SKM-1 (cell line): Measurements from ENCODE around the gene HFM1.
"Not testable (repeated sequence)": the region's sequence is repeated elsewhere in the genome, so short reads cannot be mapped to it uniquely, and the experiment has no call there.

ENCODE experiments used
- DNase-seq: peaks from one replicate; lab custom pipeline; 2025; ENCODE audit not compliant: unreplicated experiment; lab: John Stamatoyannopoulos, UW

Gene HFM1

DNA sequence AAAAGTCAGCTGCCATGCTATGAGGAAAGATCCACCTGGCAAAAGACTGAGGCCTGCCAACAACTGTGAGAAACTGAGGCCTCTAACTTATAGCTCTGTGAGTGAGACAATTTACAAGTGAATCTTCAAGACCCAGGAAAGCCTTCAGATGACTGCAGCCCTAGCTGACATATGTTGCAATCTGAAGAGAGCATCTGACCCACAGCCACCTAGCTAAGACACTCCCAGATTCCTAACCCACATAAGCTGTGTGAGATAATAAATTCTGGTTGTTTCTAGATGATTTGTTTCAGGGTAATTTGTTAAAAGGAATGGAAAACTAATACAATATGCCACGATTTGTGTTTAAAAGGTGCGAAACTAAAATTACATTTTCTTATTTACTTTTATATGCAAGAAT, 55.1 kb downstream of the HFM1 start:
- DNase-seq = no peak

DNA sequence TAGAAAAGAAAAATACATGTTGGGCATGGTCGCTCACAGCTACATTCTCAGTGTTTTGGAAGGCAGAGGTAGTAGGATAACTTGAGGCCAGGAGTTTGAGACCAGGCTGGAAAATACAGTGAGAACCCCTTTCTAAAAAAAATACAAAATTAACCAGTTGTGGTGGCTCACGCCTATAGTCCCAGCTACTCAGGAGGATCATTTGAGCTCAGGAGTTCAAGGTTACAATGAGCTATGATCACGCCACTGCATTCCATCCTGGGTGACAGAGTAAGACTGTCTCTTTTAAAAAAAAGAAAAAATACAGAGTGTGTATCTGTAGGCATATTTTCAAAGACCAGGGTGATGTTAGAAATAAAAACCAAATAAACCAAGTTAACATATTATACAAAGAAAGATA, 57.8 kb downstream of the HFM1 start:
- no peak for DNase-seq

DNA sequence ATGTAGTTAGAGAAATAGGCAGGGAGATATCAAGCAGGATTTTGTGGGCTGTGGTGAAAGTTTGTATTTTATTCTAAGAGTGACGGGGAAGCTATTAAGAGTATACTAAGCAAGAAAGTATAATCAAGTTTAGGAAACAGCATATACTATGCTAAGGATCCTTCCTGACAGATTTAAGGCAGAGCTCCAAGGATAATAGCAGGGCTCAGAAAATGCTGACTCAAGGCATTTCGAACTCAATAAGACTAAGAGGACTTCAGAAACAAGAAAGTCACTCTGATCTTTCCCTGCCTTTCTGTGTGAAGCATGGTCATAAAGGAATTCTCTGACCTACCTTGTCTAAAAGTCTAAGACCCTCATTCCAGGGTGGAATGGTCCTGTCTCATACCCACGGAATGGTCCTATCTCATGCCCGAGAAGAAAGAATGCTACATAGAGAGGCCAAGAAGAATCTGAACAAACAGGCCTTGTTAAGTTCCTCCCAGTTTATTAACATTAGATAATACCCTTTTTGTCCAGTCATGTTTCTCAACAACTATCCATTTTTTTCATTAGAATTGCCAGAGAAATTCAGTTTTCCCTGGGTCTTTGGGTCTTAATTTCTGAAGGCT, 59.1 kb downstream of the HFM1 start:
- no peak for DNase-seq

DNA sequence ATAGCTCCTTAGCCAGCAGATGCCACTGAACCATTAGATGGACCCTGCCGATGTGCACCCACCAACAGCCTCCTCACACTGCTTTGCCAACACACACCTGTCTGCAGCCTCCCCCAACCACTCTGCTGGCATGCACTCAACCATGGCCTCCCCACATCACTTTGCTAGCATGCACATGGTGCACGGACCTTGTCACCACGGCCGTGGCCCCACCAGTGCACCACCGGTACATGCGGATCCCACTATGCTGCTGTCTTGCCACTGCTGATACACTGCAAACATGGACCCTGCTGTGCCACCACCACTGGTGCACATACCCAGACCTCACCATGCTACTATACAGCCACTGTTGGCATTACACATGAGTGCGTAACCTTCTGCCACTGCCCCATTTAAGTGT, 66.1 kb downstream of the HFM1 start:
- DNase-seq = no peak

DNA sequence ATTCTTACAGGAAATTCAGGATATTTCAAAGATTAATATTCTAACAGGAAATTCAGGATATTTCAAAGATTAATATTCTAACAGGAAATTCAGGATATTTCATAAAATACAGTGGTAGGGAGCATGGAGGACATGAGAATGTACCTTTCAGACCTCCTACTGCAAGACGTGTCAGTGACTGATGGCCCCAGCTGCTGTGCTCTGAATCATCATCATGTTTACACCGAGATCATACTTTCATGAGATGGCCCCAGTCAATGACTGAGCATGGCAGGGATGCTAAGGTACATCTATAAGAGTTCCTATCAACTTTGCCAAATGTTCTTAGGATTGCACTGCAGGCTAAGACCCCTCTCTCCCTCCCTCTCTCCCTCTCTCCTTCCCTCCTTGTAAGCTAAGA, 69.0 kb downstream of the HFM1 start:
- DNase-seq = no peak

DNA sequence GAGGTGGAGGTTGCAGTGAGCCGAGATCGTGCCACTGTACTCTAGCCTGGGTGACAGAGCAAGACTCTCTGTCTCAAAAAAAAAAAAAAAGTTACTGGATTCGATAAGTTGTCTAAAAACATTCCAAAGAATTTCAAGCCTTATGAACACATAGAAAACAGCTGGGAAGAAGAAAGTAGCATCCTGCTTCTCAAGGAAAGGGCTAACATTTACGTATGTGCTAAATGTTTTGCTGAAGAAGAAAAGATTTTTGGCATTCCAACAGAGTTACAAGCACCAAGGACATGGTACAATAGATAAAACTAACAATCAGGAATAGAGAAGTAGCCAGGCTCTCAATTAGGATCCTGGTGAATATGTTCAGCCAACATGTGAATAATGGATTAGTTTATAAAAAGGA, 69.8 kb downstream of the HFM1 start:
- DNase-seq = no peak

DNA sequence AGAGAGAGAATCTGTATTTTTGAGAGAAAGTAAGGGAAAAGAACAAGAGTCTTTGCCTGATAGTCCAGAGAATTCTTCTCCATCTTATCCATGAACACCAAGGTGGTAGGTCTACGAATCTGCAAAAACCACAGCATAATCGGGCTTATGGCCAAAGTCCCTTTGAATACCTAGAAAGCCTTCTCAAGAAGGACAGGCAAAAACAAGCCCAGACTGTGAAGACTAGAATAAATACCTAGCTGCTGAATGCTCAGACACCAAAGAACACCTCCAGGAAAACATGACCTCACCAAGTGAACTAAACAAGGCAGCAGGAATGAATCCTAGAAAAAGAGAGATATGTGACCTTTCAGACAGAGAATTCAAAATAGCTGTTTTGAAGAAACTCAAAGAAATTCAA, 79.2 kb downstream of the HFM1 start:
- no peak for DNase-seq

DNA sequence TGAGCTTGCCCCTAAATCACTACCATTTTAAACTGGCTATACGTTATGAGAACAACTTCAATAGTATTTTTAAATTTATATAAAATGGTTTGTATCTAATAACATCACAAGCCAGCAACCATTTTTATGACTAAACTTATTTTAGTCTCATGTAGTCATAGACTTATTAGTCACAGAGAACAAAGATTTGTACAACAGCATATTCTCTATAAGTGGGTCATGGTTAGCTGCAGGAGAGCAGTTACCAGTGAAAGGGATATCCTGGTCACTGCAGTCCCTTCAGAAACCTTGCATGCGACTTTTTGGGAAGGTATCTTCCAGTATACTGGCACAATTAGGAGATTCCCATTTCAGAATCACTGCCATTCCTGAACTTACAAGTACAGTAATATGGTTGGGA, 90.0 kb downstream of the HFM1 start:
- no peak for DNase-seq

DNA sequence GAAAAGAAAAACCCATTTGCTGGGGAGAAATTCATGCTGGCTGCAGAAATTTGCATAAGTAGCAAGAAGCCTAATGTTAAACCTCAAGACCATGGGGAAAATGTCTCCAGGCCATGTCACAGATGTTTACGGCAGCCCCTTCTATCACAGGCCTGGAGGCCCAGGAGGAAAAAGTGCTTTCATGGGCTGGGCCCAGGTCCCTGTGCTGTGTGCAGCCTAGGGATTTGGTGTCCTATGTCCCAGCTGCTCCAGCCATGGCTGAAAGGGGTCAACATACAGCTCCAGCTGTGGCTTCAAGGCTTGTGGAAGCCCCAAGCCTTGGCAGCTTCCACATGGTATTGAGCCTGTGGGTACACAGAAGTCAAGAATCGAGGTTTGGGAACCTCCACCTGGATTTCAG, 93.0 kb downstream of the HFM1 start:
- no peak for DNase-seq

DNA sequence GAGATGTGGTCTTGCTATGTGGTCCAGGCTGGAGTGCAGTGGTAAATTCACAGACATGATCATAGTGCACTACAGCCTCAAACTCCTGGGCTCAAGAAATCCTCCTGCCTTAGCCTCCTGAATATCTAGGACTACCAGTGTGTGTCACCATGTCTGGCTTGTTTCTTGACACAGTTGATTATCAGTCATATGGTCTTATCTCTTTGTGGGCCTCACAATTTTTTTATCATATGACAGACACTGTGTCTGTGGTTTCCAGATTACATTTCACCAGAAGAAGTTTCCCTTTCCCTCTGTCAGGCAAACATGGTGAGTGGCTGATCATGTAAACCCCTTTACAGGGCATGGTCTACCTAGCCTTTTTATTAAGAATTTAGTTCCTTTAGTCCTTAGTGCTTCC, 96.1 kb downstream of the HFM1 start:
- no peak for DNase-seq

DNA sequence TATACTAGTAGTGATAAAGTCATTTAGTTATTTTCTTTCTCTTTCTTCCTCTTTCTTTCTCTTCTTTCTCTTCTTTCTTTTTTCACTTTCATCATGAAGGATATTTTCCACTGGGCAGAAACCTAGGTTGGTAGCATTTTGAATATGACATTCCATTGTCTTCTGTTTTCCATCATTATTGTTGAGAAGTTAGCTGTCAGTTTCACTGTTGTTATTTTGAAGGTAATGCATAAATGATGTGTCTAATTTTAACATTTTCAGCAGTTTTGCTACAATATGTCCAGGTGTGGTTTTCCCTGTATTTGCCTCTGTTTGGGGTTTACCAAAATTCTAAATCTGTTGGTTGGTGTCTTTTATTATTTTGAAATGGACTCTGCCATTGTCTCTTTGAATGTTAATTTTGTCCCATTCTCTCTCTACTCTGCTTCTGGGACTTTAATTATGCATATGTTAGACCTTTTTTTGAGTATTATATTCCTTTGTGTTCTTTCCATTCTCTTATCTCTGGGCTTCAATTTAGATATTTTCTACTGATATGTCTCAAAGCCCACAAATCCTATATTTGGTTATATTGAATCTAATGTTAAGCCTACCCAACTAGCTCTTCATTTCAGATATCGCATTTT, 96.7 kb downstream of the HFM1 start:
- DNase-seq = no peak

DNA sequence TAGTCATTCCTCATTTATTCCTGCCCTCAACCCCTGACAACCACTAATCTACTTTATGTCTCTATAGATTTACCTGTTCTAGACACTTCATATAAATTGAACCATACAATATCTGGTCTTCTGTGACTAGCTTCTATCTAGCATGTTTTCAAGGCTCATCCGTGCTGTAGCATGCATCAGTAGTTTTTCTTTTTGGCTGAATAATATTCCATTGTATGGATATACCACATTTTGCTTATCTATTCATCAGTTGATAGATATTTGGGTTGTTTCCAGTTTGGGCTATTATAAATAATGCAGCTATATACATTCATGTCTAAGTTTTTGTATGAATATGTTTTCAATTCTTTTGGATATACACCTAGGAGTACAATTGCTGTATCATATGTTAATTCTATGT, 101.5 kb downstream of the HFM1 start:
- no peak for DNase-seq

DNA sequence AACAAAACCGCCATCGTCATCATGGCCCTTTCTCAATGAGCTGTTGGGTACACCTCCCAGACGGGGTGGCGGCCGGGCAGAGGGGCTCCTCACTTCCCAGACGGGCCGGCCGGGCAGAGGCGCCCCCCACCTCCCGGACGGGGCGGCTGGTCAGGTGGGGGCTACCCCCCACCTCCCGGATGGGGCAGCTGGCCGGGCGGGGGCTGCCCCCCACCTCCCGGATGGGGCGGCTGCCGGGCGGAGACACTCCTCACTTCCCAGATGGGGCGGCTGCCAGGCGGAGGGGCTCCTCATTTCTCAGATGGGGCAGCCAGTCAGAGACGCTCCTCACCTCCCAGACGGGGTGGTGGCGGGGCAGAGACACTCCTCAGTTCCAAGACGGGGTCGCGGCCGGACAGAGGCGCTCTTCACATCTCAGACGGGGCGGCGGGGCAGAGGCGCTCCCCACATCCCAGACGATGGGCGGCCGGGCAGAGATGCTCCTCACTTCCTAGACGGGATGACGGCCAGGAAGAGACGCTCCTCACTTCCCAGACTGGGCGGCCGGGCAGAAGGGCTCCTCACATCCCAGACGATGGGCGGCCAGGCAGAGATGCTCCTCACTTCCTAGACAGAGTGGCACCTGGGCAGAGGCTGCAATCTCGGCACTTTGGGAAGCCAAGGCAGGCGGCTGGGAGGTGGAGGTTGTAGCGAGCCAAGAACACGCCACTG, 115.6 kb downstream of the HFM1 start:
- DNase-seq = not testable (repeated sequence)

DNA sequence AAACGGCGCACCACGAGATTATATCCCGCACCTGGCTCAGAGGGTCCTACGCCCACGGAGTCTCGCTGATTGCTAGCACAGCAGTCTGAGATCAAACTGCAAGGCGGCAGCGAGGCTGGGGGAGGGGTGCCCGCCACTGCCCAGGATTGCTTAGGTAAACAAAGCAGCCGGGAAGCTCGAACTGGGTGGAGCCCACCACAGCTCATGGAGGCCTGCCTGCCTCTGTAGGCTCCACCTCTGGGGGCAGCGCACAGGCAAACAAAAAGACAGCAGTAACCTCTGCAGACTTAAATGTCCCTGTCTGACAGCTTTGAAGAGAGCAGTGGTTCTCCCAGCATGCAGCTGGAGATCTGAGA, 117.7 kb downstream of the HFM1 start:
- not testable (repeated sequence) for DNase-seq

DNA sequence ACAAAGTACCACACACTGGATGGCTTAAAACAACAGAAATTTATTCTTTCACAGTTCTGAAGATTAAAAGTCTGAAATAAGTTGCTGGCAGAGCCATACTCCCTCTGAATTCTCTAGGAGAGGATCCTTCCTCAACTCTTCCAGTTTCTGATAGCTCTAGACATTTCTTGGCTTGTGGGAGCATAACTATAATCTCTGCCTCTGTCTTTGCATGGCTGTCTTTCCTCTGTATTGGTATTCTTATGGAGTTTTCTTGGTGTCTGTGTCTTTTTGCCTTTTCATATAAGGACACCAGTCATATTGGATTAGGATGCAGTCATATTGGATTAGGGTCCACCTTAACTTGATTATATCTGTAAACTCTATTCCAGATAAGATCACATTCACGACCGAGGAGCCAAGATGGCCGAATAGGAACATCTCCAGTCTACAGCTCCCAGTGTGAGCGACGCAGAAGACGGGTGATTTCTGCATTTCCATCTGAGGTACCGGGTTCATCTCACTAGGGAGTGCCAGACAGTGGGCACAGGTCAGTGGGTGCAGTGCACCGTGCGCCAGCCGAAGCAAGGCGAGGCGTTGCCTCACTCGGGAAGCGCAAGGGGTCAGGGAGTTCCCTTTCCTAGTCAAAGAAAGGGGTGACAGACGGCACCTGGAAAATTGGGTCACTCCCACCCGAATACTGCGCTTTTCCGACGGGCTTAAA, 118.2 kb downstream of the HFM1 start:
- not testable (repeated sequence) for DNase-seq

DNA sequence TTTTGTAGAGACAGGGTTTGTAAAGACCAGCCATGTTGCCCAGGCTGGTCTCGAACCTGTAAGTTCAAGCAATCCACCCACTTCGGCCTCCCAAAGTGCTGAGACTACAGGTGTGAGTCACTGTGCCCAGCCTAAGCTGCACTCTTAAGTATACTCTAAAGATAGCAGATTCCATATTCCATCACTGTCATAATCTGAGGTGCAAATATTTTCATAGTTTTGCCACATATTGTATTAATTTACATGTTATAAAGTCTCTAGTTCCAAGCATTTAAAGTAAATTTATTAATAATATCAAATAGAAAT, 121.3 kb downstream of the HFM1 start:
- no peak for DNase-seq

DNA sequence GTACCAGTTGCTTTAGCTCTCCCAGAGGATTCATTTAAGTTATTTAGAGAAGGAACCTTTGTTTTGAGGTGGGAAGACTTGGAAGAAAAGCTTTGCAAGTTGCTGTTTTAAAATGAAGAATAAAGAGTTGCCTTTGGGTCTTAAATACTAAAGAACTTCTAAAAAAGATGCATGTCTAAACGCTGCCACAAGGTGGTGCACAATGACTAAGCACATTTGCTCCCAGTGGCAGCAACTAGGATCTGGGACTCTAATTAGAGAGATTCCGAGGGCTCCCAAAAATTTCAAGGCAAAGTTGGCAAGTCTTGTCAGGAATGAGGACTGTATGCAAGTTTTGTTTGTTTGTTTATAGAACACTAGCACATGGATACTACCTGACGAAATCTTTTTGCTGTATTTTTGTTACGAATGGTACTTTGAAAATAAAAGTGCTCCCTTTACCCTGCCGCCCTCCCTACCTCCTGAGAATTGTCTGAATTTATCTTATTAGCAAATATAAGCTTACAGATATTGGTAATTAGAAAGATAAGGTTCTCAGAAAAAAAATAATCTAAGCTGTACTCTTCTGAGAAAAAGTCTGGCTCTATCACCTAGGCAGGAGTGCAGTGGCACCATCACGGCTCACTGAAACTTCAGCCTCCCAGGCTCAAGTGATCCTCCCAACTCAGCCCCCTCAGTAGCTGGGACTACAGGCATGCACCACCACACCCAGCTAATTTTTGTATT, 121.8 kb downstream of the HFM1 start:
- DNase-seq = peak; percentile 24

DNA sequence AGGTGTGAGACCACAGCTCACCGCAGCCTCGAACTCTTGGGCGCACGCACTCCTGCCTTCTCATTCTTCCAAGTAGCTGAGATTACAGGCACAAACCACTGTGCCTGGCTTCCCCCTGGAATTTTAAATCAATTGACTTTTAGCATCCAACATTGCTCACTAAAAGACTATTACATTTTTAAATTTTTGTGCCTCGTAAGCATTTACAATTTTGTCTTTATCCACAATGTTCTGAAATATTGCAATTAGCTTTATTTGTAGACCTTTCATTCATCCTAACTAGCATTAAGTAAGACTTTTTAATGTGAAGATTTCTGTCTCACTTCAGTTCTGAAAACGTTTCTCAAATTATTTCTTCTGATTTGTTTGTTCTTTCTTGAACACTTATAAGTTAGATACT, 122.9 kb downstream of the HFM1 start:
- no peak for DNase-seq

DNA sequence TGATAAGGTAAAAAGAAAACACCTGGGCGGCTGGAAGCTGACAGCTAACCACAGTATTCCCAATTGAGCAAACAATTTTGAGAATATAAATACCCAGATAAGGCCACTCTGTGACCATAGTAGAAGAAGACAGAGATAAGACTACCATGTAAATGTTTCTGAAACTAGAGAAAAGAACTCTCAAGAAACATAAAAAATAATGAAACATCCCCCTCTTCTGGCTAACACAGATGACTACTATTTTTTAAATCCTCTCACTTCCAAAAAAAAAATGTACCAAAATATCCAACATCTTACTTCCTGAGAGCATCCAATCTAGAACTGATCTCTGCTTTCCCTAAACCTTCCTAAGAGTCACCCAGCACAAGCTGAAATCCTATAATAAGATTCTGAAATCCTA, 125.9 kb downstream of the HFM1 start:
- no peak for DNase-seq

DNA sequence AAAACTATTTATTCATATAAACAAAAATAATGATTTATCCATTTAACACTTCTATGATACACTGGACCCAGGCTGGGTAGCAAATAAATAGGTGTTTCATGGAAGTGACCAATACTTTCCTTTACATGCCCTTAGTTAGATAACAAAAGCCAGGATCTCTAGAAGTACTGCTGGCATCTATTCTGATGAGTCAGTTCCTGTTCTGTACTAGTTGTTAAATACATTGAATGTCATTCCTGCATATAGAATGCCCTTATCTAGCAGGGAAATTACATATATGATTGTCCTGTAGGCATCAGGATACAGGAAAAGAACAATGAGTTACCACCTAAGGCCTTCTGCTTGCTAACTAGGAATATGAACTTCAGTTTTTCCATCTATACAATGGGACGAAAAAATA, 130.8 kb downstream of the HFM1 start:
- no peak for DNase-seq

DNA sequence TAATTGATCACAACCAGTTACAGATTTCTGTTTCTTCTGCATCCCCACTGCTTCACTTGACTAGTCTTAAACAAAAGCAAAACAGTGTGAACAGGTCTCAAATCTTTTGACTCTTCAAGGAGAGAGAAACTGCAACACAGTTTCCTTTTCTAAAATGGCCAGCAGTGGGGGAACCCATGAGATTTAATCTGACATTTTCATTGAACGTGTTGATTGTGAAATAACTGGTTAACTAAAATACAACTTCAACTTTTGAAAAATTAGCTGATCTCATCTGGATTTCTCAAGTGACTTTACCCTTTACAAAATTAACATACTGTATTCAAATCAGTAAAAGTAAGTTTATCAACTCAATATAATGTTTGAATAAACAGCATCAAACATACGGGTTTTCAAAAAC, 143.0 kb downstream of the HFM1 start:
- no peak for DNase-seq

DNA sequence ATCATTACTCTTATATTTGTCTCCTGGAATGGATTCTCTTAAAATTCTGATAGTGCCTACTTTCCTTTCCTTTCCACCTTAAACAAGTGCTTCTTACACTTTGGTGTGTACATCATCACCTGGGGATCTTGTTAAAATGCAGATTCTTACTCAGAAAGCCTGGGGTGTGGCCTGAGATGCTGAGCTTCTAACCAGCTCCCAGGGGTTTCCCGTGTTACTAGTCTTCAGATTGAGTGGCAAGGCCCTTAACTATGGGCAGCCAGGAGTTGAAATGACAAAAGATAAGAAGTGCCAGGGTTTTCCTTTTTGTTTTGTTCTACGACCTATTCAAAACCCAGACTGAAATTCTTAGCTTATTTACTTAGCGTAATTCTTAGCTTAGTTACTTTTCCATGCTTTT, 159.2 kb downstream of the HFM1 start:
- DNase-seq = no peak
